ENCODE measurements around the gene ACSM3. TPM values are rescaled to one million over a fixed set of nuclear protein-coding genes. Genes with fewer than 3 reads are reported as not detected.
A peak's percentile ranks its signal among the peaks of the same experiment; 100 is the strongest.

The ACSM3 gene
- total and polyA plus RNA-seq, 4 donors, result 29.2 to 71.8 (median 50.3) TPM

- Histone ChIP-seq H3K9ac (ENCODE audit: low read depth in 1 of 2, low read length in 2 of 2) (no peak overlapping the region), H3K4me3 (ENCODE audit: low read depth in 1 of 3, low read length in 3 of 3) (no peak overlapping the region), H3K27me3 (ENCODE audit: control insufficient read depth in 4 of 4, insufficient read depth in 4 of 4, low read length in 3 of 4) (no peaks in the 10 kb centered on the region), H3K36me3 (ENCODE audit: control insufficient read depth in 4 of 4, insufficient read depth in 3 of 4, low read depth in 1 of 4, low read length in 3 of 4) (peaks cover 2 to 10% (median 4%) of the 10 kb centered on the region in 4 donors), H3K27ac (ENCODE audit: low read depth in 1 of 2, low read length in 2 of 2) (no peak overlapping the region), H3K9me3 (ENCODE audit: control insufficient read depth in 4 of 4, low read length in 3 of 4) (no peaks in the 10 kb centered on the region), H3K4me1 (ENCODE audit: control insufficient read depth in 4 of 4, insufficient read depth in 4 of 4, low read length in 3 of 4) (peaks cover 7 to 47% (median 22%) of the 10 kb centered on the region in 4 donors)
- no peak for TF ChIP-seq YY1 (IDR thresholded peaks at IDR 0.05)
- TF ChIP-seq NR2F2 (IDR thresholded peaks at IDR 0.05), result no peak
- TF ChIP-seq HNF4G (IDR thresholded peaks at IDR 0.05), result no peak
- no peak for TF ChIP-seq REST (IDR thresholded peaks at IDR 0.05)
- no peak for TF ChIP-seq EGR1 (IDR thresholded peaks at IDR 0.05; ENCODE audit: low read depth in 2 of 2)
- WGBS, result 95% methylated on average over 5 of the region's 5 CpGs
- no peak for DNase-seq (ENCODE audit: low spot score)
These were observed 2.5 kb downstream of the ACSM3 start for GRCh38 chr16:20766294-20766693.

GRCh38 chr16:20767577-20767976 lies 3.8 kb downstream of the ACSM3 start:
- H3K27me3 ChIP-seq (ENCODE audit: control insufficient read depth in 4 of 4, insufficient read depth in 4 of 4, low read length in 3 of 4), result no peaks in the 10 kb centered on the region
- H3K4me3 ChIP-seq (ENCODE audit: low read depth in 1 of 3, low read length in 3 of 3), result no peak overlapping the region
- peak overlapping the region in 1 of 2 donors; percentile 0 for H3K27ac ChIP-seq (ENCODE audit: low read depth in 1 of 2, low read length in 2 of 2)
- TF ChIP-seq EGR1 (IDR thresholded peaks at IDR 0.05; ENCODE audit: low read depth in 2 of 2) (no peak), YY1 (IDR thresholded peaks at IDR 0.05) (no peak), NR2F2 (IDR thresholded peaks at IDR 0.05) (peak; percentile 33), RXRA (IDR thresholded peaks at IDR 0.05) (peak; percentile 46 to 52), SP1 (IDR thresholded peaks at IDR 0.05) (peak; percentile 30), HNF4G (IDR thresholded peaks at IDR 0.05) (peak; percentile 49), HNF4A (conservative IDR thresholded peaks at IDR 0.05) (peak; percentile 90), ATF3 (IDR thresholded peaks at IDR 0.05) (peak; percentile 23)
- DNase-seq (ENCODE audit: low spot score), result no peak
- no peaks in the 10 kb centered on the region for H3K9me3 ChIP-seq (ENCODE audit: control insufficient read depth in 4 of 4, low read length in 3 of 4)
- H3K4me1 ChIP-seq (ENCODE audit: control insufficient read depth in 4 of 4, insufficient read depth in 4 of 4, low read length in 3 of 4), result peaks cover 7 to 47% (median 22%) of the 10 kb centered on the region in 4 donors
- H3K9ac ChIP-seq (ENCODE audit: low read depth in 1 of 2, low read length in 2 of 2), result no peak overlapping the region
- H3K36me3 ChIP-seq (ENCODE audit: control insufficient read depth in 4 of 4, insufficient read depth in 3 of 4, low read depth in 1 of 4, low read length in 3 of 4), result peaks cover 2 to 10% (median 7%) of the 10 kb centered on the region in 4 donors

- Histone ChIP-seq H3K4me1 (ENCODE audit: control insufficient read depth in 4 of 4, insufficient read depth in 4 of 4, low read length in 3 of 4) (peaks cover 7 to 46% (median 21%) of the 10 kb centered on the region in 4 donors), H3K4me3 (ENCODE audit: low read depth in 1 of 3, low read length in 3 of 3) (no peak overlapping the region), H3K36me3 (ENCODE audit: control insufficient read depth in 4 of 4, insufficient read depth in 3 of 4, low read depth in 1 of 4, low read length in 3 of 4) (peaks cover 2 to 10% (median 7%) of the 10 kb centered on the region in 4 donors), H3K27me3 (ENCODE audit: control insufficient read depth in 4 of 4, insufficient read depth in 4 of 4, low read length in 3 of 4) (no peaks in the 10 kb centered on the region), H3K9me3 (ENCODE audit: control insufficient read depth in 4 of 4, low read length in 3 of 4) (no peaks in the 10 kb centered on the region), H3K27ac (ENCODE audit: low read depth in 1 of 2, low read length in 2 of 2) (no peak overlapping the region), H3K9ac (ENCODE audit: low read depth in 1 of 2, low read length in 2 of 2) (no peak overlapping the region)
- DNase-seq (ENCODE audit: low spot score), result no peak
- 99% methylated on average over 1 of the region's 1 CpG for WGBS
- TF ChIP-seq HNF4A (conservative IDR thresholded peaks at IDR 0.05) (no peak), JUND (IDR thresholded peaks at IDR 0.05) (no peak), TAF1 (conservative IDR thresholded peaks at IDR 0.05) (no peak), MAX (IDR thresholded peaks at IDR 0.05) (no peak), NR2F2 (IDR thresholded peaks at IDR 0.05) (no peak), HNF4G (IDR thresholded peaks at IDR 0.05) (no peak), FOXA2 (IDR thresholded peaks at IDR 0.05) (no peak), RAD21 (IDR thresholded peaks at IDR 0.05) (no peak), EGR1 (IDR thresholded peaks at IDR 0.05; ENCODE audit: low read depth in 2 of 2) (no peak), ATF3 (IDR thresholded peaks at IDR 0.05) (no peak), ZBTB33 (IDR thresholded peaks at IDR 0.05) (no peak), FOXA1 (IDR thresholded peaks at IDR 0.05) (no peak), CTCF (IDR thresholded peaks at IDR 0.05; ENCODE audit: low read depth, low read length, missing input control) (no peak), GABPA (IDR thresholded peaks at IDR 0.05 in 1 of 2, conservative IDR thresholded peaks at IDR 0.05 in 1 of 2) (no peak), YY1 (IDR thresholded peaks at IDR 0.05) (no peak)
These were observed 4.3 kb downstream of the ACSM3 start for GRCh38 chr16:20768121-20768520.
